GM12878 (cell line): ENCODE results near the gene ASTL. TPM values are rescaled to one million over a fixed set of nuclear protein-coding genes. Genes with fewer than 3 reads are reported as not detected.

Experiments
- ATAC-seq: fragments of 200-7000 bp; cut with Tn5 transposase; 3 replicates; pipeline ENCODE4 v1.9.1; 2020; ENCODE audit warnings: mild to moderate bottlenecking, moderate library complexity
- BruUV-seq: library from RNA; stranded (reverse); fragments of 400-500 nt; replicated peaks from 2 replicates; lab custom pipeline; 2021; lab: Mats Ljungman, UMichigan
- CTCF ChIA-PET: fragments of 300-600 bp; sonication (Branson Sonifier 250); formaldehyde crosslinking; extraction: SDS; loops from one replicate; lab custom pipeline; 2021; ENCODE audit warnings: inconsistent platforms; lab: Yijun Ruan, JAX
- POLR2A ChIA-PET: fragments of 350-600 bp; formaldehyde crosslinking; extraction: SDS; loops from one replicate; lab custom pipeline; 2021; ENCODE audit warnings: inconsistent platforms; lab: Charles Lee
- RAD21 ChIA-PET: fragments of 300-600 bp; sonication (Branson Sonifier 250); formaldehyde crosslinking; loops from one replicate; lab custom pipeline; 2023; ENCODE audit warnings: antibody characterized with exemption; ENCODE audit not compliant: unreplicated experiment; lab: Charles Lee
- SMC1A ChIA-PET: fragments of 300-600 bp; sonication (Branson Sonifier 250); formaldehyde crosslinking; loops from one replicate; lab custom pipeline; 2023; ENCODE audit not compliant: unreplicated experiment, uncharacterized antibody; lab: Charles Lee
- DNase-seq: peaks from one replicate; pipeline ENCODE4 v3.0.0-alpha.2; 2011; ENCODE audit warnings: low read depth, low spot score
- FAIRE-seq: peaks from 3 replicates; lab custom pipeline; 2011; peaks lifted over from hg19 to GRCh38; lab: Jason Lieb, UNC
- H2AFZ ChIP-seq: 2 replicates; pipeline ENCODE4 v1.6.0; 2011; ENCODE audit warnings: low read depth, low read length, control low read depth; ENCODE audit not compliant: control insufficient read depth
- H3K27ac ChIP-seq: 2 replicates; pipeline ENCODE4 v1.5.1; 2011; ENCODE audit warnings: control low read depth; ENCODE audit not compliant: control insufficient read depth, insufficient read depth
- H3K27me3 ChIP-seq, 2 experiments: replicated peaks in 1 of 2; 2 replicates each; pipeline versions ENCODE4 v1.6.0 to v1.6.1; 2011; ENCODE audit warnings: low read length in 1 of 2; ENCODE audit not compliant: control insufficient read depth in 2 of 2, insufficient read depth in 2 of 2
- H3K36me3 ChIP-seq, 2 experiments: 2 replicates each; pipeline ENCODE4 v1.5.1; 2011; ENCODE audit warnings: low read length in 1 of 2; ENCODE audit not compliant: control insufficient read depth in 2 of 2, insufficient read depth in 2 of 2
- H3K4me1 ChIP-seq: 2 replicates; pipeline ENCODE4 v1.6.1; 2011; ENCODE audit warnings: mild to moderate bottlenecking, low read length, moderate library complexity, mixed read lengths; ENCODE audit not compliant: control insufficient read depth, insufficient read depth
- H3K4me2 ChIP-seq: 2 replicates; pipeline ENCODE4 v1.6.0; 2011; ENCODE audit warnings: control low read depth; ENCODE audit not compliant: control insufficient read depth, insufficient read depth
- H3K4me3 ChIP-seq: fragments of 200-600 bp; sonication (generic); 2 replicates; pipeline ENCODE4 v1.5.1; 2016
- H3K79me2 ChIP-seq: 2 replicates; pipeline ENCODE4 v1.6.0; 2011; ENCODE audit warnings: low read length; ENCODE audit not compliant: control insufficient read depth, insufficient read depth
- H3K9ac ChIP-seq: 2 replicates; pipeline ENCODE4 v1.8.0; 2011; ENCODE audit warnings: low read length, control low read depth, mixed read lengths; ENCODE audit not compliant: control insufficient read depth, insufficient read depth
- H3K9me3 ChIP-seq: replicated peaks from 3 replicates; pipeline ENCODE4 v1.5.1; 2011; ENCODE audit warnings: mild to moderate bottlenecking, low read length; ENCODE audit not compliant: control insufficient read depth, insufficient read depth
- H4K20me1 ChIP-seq: 2 replicates; pipeline ENCODE4 v1.6.0; 2011; ENCODE audit not compliant: control insufficient read depth, insufficient read depth
- KDM1A ChIP-seq: fragments of 200-600 bp; sonication (generic); IDR thresholded peaks from 2 replicates; pipeline ENCODE4 v1.6.1; 2016; ENCODE audit warnings: borderline replicate concordance
- MTA2 ChIP-seq: fragments of 450-650 bp; IDR thresholded peaks from 2 replicates; pipeline ENCODE4 v1.6.1; 2016; ENCODE audit warnings: low read depth, mild to moderate bottlenecking, moderate library complexity
- POLR2AphosphoS5 ChIP-seq: IDR thresholded peaks from 2 replicates; pipeline ENCODE4 v1.6.1; 2011; ENCODE audit warnings: mild to moderate bottlenecking, low read length, inconsistent platforms
- PRDM15 ChIP-seq: fragments of 450-650 bp; formaldehyde crosslinking; IDR thresholded peaks from 2 replicates; pipeline ENCODE4 v1.4.0; 2020; ENCODE audit warnings: mild to moderate bottlenecking, moderate library complexity
- SIX5 ChIP-seq: IDR thresholded peaks from 2 replicates; pipeline ENCODE4 v1.6.1; 2011; ENCODE audit warnings: mild to moderate bottlenecking, low read depth, low read length, moderate library complexity; ENCODE audit not compliant: severe bottlenecking
- WGBS: methylation state at CpG from one replicate; pipeline ENCODE4 v1.1.6; 2016; ENCODE audit warnings: low lambda C conversion rate; ENCODE audit not compliant: insufficient replicate concordance, insufficient coverage; ENCODE audit errors: missing lambda C conversion rate; 5-methylcytosine and 5-hydroxymethylcytosine counted together
- in situ Hi-C: fragments of 300-500 bp; cut with MboI; formaldehyde crosslinking; loops from 9 replicates; pipeline ENCODE4 v1.14.3; 2018; ENCODE audit warnings: mixed read lengths
- intact Hi-C: fragments of 100-400 bp; cut with micrococcal nuclease; formaldehyde crosslinking; loops from one replicate; pipeline ENCODE4 v1.14.2; 2022; ENCODE audit not compliant: unreplicated experiment
- polyA plus RNA-seq, 11 experiments: library from polyadenylated mRNA; depleted of rRNA in 4 of 11; unstranded in 6 of 11; stranded (reverse) in 5 of 11; fragments of >200 nt; fragmentation: Nextera tagmentation in 4 of 11; fragmentation: Illumina TruSeq in 1 of 11; extraction: Ambion mirVana in 4 of 11; extraction: Trizol in 1 of 11; gene quantifications; 1 replicate in 1 of 11; 2 replicates in 10 of 11; pipeline versions ENCODE4 v1.2.1 to v1.2.3, GENCODE V29; 2011 to 2016; ENCODE audit warnings: inconsistent platforms in 2 of 11, missing spikeins in 2 of 11, low read depth in 1 of 11
- total RNA-seq, 4 experiments: library from RNA; depleted of rRNA in 3 of 4; stranded (reverse); fragments of >200 nt in 3 of 4; fragmentation: Illumina TruSeq in 1 of 4; extraction: Trizol in 1 of 4; gene quantifications; 2 replicates each; pipeline versions ENCODE4 v1.2.1 to v1.2.3, GENCODE V29; 2013 to 2021

The ASTL gene
- total and polyA plus RNA-seq, 10 of the 15 experiments (the other 5 are each of a cell fraction or from before 2014, with no cell fraction given), result 0.18 to 1.0 (median 0.38) TPM; not detected in 4

DNA sequence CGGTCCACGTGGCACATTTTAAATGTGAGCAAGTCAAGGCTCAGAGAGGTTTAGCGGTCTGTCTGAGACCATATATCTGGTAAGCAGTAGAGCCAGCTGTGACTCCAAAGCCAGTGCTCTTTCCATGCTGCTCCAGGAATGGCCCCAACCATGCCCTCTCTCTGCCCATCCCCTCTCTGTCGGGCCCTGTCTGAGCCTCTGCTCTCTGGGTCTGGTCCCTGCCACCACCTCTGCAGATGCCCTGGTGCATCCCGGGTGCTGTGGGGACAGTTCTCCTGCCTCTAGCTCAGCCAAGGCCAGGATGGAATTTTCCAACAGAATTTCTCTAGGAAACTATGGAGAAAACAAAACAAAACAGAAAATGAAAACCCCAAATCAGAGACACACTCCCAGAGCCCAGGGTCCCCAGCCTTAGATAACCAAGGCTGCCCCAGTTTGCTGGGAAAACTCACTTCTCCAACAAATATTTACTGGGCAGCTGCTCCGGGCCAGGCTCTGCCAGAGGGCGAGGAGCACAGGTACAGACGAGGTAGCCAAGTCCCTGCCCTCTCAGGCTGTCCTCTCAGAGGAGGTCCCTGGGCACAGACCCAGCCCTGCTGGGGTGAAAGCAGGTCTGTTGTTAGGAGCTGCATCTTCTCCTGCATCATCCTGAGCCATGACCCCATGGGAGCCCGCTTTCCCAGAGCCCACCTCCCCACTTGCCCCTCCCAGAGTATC is 31.2 kb downstream of the ASTL start:
- POLR2A ChIA-PET, result no interaction called here
- ATAC-seq, result no peak
- TF ChIP-seq POLR2AphosphoS5 (no peak), PRDM15 (CRISPR knock-in tag) (no peak), SIX5 (no peak), MTA2 (no peak), KDM1A (no peak)
- CTCF ChIA-PET, result no interaction called here
- no peak for DNase-seq
- Histone ChIP-seq H3K79me2 (no peaks in the 10 kb centered on the region), H4K20me1 (no peaks in the 10 kb centered on the region), H3K9ac (no peak overlapping the region), H3K27ac (no peak overlapping the region), H3K4me1 (no peaks in the 10 kb centered on the region), H3K9me3 (peaks cover 4% of the 10 kb centered on the region; the same call in 2 of the 3 replicates), H3K4me2 (no peak overlapping the region), H3K27me3 (no peaks in the 10 kb centered on the region), H3K36me3 (no peaks in the 10 kb centered on the region), H2AFZ (no peak overlapping the region), H3K4me3 (no peak overlapping the region)
- in situ Hi-C loops, result no loop called here
- SMC1A ChIA-PET, result no interaction called here
- 39% methylated on average over 9 of the region's 9 CpGs for WGBS
- intact Hi-C loops, result no loop called here
- no peak for FAIRE-seq
- RAD21 ChIA-PET, result no interaction called here
- BruUV-seq, result no TSS peak
